GM12865 (cell line): ENCODE measurements around the gene KRTAP22-2.

Experiments
- DNase-seq: peaks from one replicate; pipeline ENCODE4 v3.0.0; 2010; ENCODE audit warnings: low read depth
- H3K4me3 ChIP-seq: 2 replicates; pipeline ENCODE4 v1.5.1; 2011; ENCODE audit warnings: mild to moderate bottlenecking, low read depth, low read length, control low read depth
- CTCF ChIP-seq: IDR thresholded peaks from 2 replicates; pipeline ENCODE4 v1.5.1; 2011; ENCODE audit warnings: low read length, control low read depth, low read depth, inconsistent platforms; ENCODE audit not compliant: insufficient read depth; ENCODE audit errors: missing control alignments

The KRTAP22-2 gene

GRCh38 chr21:30620522-30620921 lies 30.3 kb upstream of the KRTAP22-2 start, which contains the start of gene KRTAP20-4:
Gene KRTAP20-4 (plus strand): TSS chr21:30620627.
- DNase-seq = no peak
- H3K4me3 ChIP-seq = no peak within 1 kb of the TSS
- TF ChIP-seq CTCF = no peak

GRCh38 chr21:30620080-30620479 lies 29.9 kb upstream of the KRTAP22-2 start:
- H3K4me3 ChIP-seq = no peak overlapping the region
- DNase-seq = no peak
- TF ChIP-seq CTCF = no peak

GRCh38 chr21:30616125-30616524 lies 25.9 kb upstream of the KRTAP22-2 start, which contains the start of gene KRTAP20-1:
Gene KRTAP20-1 (plus strand): TSS chr21:30616425. CDS start chr21:30616455, 30 bp downstream.
- no peak for DNase-seq
- TF ChIP-seq CTCF = no peak

GRCh38 chr21:30615199-30615598 lies 25.0 kb upstream of the KRTAP22-2 start:
- DNase-seq = no peak
- H3K4me3 ChIP-seq = no peak overlapping the region
- no peak for TF ChIP-seq CTCF

More at GRCh38 chr21:30616125-30616524, 25.9 kb upstream of the KRTAP22-2 start, which contains the start of gene KRTAP20-1:
- no peak within 1 kb of the TSS for H3K4me3 ChIP-seq

- H3K4me3 ChIP-seq = no peak within 1 kb of the TSS
- TF ChIP-seq CTCF = no peak
- DNase-seq = no peak
These were observed 23.6 kb upstream of the KRTAP22-2 start, which contains the start of gene KRTAP6-1 for GRCh38 chr21:30613836-30614235. Gene KRTAP6-1 (minus strand): TSS chr21:30613930. CDS start chr21:30613904, 26 bp downstream.

- TF ChIP-seq CTCF = no peak
- DNase-seq = no peak
- no peak overlapping the region for H3K4me3 ChIP-seq
These were observed 21.9 kb upstream of the KRTAP22-2 start for GRCh38 chr21:30612132-30612531.

GRCh38 chr21:30605968-30606367 lies 15.8 kb upstream of the KRTAP22-2 start:
- no peak for DNase-seq
- TF ChIP-seq CTCF = no peak
- H3K4me3 ChIP-seq = no peak overlapping the region
